WTC11 (cell line): Measurements from ENCODE around the gene NSD1. TPM values are rescaled to one million over a fixed set of nuclear protein-coding genes. Genes with fewer than 3 reads are reported as not detected.

Experiments used
- ATAC-seq: fragments of 200-7000 bp; cut with Tn5 transposase; 2 replicates; pipeline ENCODE4 v1.10.0; 2021; ENCODE audit warnings: mild to moderate bottlenecking, moderate library complexity
- CTCF ChIA-PET: fragments of 300-600 bp; sonication (Branson Sonifier 250); formaldehyde crosslinking; loops from one replicate; lab custom pipeline; 2021; ENCODE audit warnings: antibody characterized with exemption; lab: Charles Lee
- POLR2A ChIA-PET: fragments of 350-600 bp; sonication (Branson Sonifier 250); formaldehyde crosslinking; loops from one replicate; lab custom pipeline; 2021; ENCODE audit warnings: antibody characterized with exemption; lab: Charles Lee
- DNase-seq: peaks from one replicate; pipeline ENCODE4 v3.0.0; 2021; ENCODE audit warnings: low spot score
- H3K27ac Mint-ChIP-seq: 2 replicates; pipeline ENCODE4 v1.8.0; 2021; ENCODE audit warnings: mixed read lengths
- H3K27me3 Mint-ChIP-seq: 2 replicates; pipeline ENCODE4 v1.8.0; 2021; ENCODE audit warnings: low read depth, mild to moderate bottlenecking, moderate library complexity, mixed read lengths
- H3K36me3 Mint-ChIP-seq: 2 replicates; pipeline ENCODE4 v1.8.0; 2021; ENCODE audit warnings: mixed read lengths
- H3K4me1 Mint-ChIP-seq: 2 replicates; pipeline ENCODE4 v1.8.0; 2022; ENCODE audit warnings: mixed read lengths
- H3K4me3 Mint-ChIP-seq: 2 replicates; pipeline ENCODE4 v1.8.0; 2021; ENCODE audit warnings: mild to moderate bottlenecking, moderate library complexity, mixed read lengths
- H3K9me3 Mint-ChIP-seq: 2 replicates; pipeline ENCODE4 v1.8.0; 2021; ENCODE audit warnings: mixed read lengths
- CREM ChIP-seq: sonication (generic); formaldehyde crosslinking; IDR thresholded peaks from 2 replicates; pipeline ENCODE4 v1.8.1; 2022; ENCODE audit warnings: mild to moderate bottlenecking, missing genetic modification reagents, moderate library complexity
- EMX1 ChIP-seq: fragments of 250-450 bp; sonication (Bioruptor Pico); IDR thresholded peaks from 2 replicates; pipeline ENCODE4 v1.8.0; 2021; ENCODE audit warnings: mild to moderate bottlenecking
- ETV6 ChIP-seq: sonication (generic); formaldehyde crosslinking; IDR thresholded peaks from 2 replicates; pipeline ENCODE4 v1.8.1; 2022; ENCODE audit warnings: mild to moderate bottlenecking, missing genetic modification reagents
- GABPB1 ChIP-seq: sonication (generic); formaldehyde crosslinking; IDR thresholded peaks from 2 replicates; pipeline ENCODE4 v1.8.1; 2023; ENCODE audit warnings: mild to moderate bottlenecking, missing genetic modification reagents
- HMGA2 ChIP-seq: fragments of 250-450 bp; sonication (Bioruptor Pico); IDR thresholded peaks from 2 replicates; pipeline ENCODE4 v1.4.0; 2021; ENCODE audit warnings: mild to moderate bottlenecking, moderate library complexity
- IRF1 ChIP-seq: sonication (generic); formaldehyde crosslinking; IDR thresholded peaks from 2 replicates; pipeline ENCODE4 v1.8.0; 2023; ENCODE audit warnings: missing genetic modification reagents
- JAZF1 ChIP-seq: fragments of 250-450 bp; sonication (Bioruptor Pico); IDR thresholded peaks from 2 replicates; pipeline ENCODE4 v1.9.0; 2021; ENCODE audit warnings: moderate library complexity, mild to moderate bottlenecking, inconsistent platforms
- MLX ChIP-seq: sonication (generic); formaldehyde crosslinking; IDR thresholded peaks from 2 replicates; pipeline ENCODE4 v1.8.1; 2023; ENCODE audit warnings: mild to moderate bottlenecking, missing genetic modification reagents, moderate library complexity
- NFE2L1 ChIP-seq: sonication (generic); formaldehyde crosslinking; IDR thresholded peaks from 2 replicates; pipeline ENCODE4 v1.8.1; 2023; ENCODE audit warnings: missing genetic modification reagents
- NFYB ChIP-seq: sonication (generic); formaldehyde crosslinking; conservative IDR thresholded peaks from 2 replicates; pipeline ENCODE4 v1.8.0; 2022; ENCODE audit warnings: low read depth, missing genetic modification reagents
- NR1H2 ChIP-seq: sonication (generic); formaldehyde crosslinking; IDR thresholded peaks from 2 replicates; pipeline ENCODE4 v1.9.0; 2021; ENCODE audit warnings: mild to moderate bottlenecking, moderate library complexity, missing genetic modification reagents
- OVOL2 ChIP-seq: fragments of 250-450 bp; sonication (Bioruptor Pico); IDR thresholded peaks from 2 replicates; pipeline ENCODE4 v1.9.0; 2021; ENCODE audit warnings: mild to moderate bottlenecking, borderline replicate concordance
- RELA ChIP-seq: sonication (generic); formaldehyde crosslinking; IDR thresholded peaks from 2 replicates; pipeline ENCODE4 v1.8.1; 2022; ENCODE audit warnings: missing genetic modification reagents, mild to moderate bottlenecking, borderline replicate concordance
- SMAD3 ChIP-seq: sonication (generic); formaldehyde crosslinking; IDR thresholded peaks from 2 replicates; pipeline ENCODE4 v1.8.0; 2022; ENCODE audit warnings: missing genetic modification reagents, mild to moderate bottlenecking, borderline replicate concordance
- SMAD4 ChIP-seq: sonication (generic); formaldehyde crosslinking; IDR thresholded peaks from 2 replicates; pipeline ENCODE4 v1.8.0; 2022; ENCODE audit warnings: mild to moderate bottlenecking, missing genetic modification reagents
- SP1 ChIP-seq: sonication (generic); formaldehyde crosslinking; conservative IDR thresholded peaks from 2 replicates; pipeline ENCODE4 v1.8.1; 2022; ENCODE audit warnings: missing genetic modification reagents
- ZNF232 ChIP-seq: sonication (generic); formaldehyde crosslinking; IDR thresholded peaks from 2 replicates; pipeline ENCODE4 v1.8.0; 2022; ENCODE audit warnings: mild to moderate bottlenecking, missing genetic modification reagents
- total RNA-seq: library from RNA; stranded (reverse); gene quantifications from 3 replicates; pipeline ENCODE4 v1.2.3, GENCODE V29; 2021
- TF ChIP-seq, protein P1 (sequence below): sonication (generic); formaldehyde crosslinking; IDR thresholded peaks from 2 replicates; pipeline ENCODE4 v1.8.0; 2022; ENCODE audit warnings: mild to moderate bottlenecking, missing genetic modification reagents
- TF ChIP-seq, protein P2 (sequence below): sonication (generic); formaldehyde crosslinking; IDR thresholded peaks from 2 replicates; pipeline ENCODE4 v1.8.1; 2023; ENCODE audit warnings: mild to moderate bottlenecking, missing genetic modification reagents
- TF ChIP-seq, protein P3 (sequence below): sonication (generic); formaldehyde crosslinking; IDR thresholded peaks from 2 replicates; pipeline ENCODE4 v1.8.1; 2022; ENCODE audit warnings: low read depth, mild to moderate bottlenecking, moderate library complexity, missing genetic modification reagents, borderline replicate concordance
- TF ChIP-seq, protein P4 (sequence below): sonication (generic); formaldehyde crosslinking; conservative IDR thresholded peaks from 2 replicates; pipeline ENCODE4 v1.8.1; 2023; ENCODE audit warnings: mild to moderate bottlenecking, low read depth, missing genetic modification reagents, moderate library complexity
- TF ChIP-seq, protein P5 (sequence below): fragments of 250-450 bp; sonication (Bioruptor Pico); IDR thresholded peaks from 2 replicates; pipeline ENCODE4 v1.9.0; 2021; ENCODE audit warnings: moderate library complexity, mild to moderate bottlenecking, inconsistent platforms, borderline replicate concordance

NSD1 gene
- total RNA-seq, 1 experiment from 2014 or later, result 148 TPM

- Mint-ChIP-seq H3K4me3 (no peak overlapping the region), H3K36me3 (peaks cover 55% of the 10 kb centered on the region), H3K9me3 (no peaks in the 10 kb centered on the region), H3K27me3 (no peaks in the 10 kb centered on the region), H3K4me1 (no peaks in the 10 kb centered on the region), H3K27ac (no peak overlapping the region; the same call in 1 of the 2 replicates)
- POLR2A ChIA-PET, result interaction anchor here (0.6 kb wide), 1 partner anchor 154 kb away, joined by 6 read pairs; no protein-coding TSS in a partner anchor
- ATAC-seq, result no peak
- DNase-seq, result no peak
- TF ChIP-seq SP1 (CRISPR knock-in tag), result no peak
- TF ChIP-seq, protein P1, sequence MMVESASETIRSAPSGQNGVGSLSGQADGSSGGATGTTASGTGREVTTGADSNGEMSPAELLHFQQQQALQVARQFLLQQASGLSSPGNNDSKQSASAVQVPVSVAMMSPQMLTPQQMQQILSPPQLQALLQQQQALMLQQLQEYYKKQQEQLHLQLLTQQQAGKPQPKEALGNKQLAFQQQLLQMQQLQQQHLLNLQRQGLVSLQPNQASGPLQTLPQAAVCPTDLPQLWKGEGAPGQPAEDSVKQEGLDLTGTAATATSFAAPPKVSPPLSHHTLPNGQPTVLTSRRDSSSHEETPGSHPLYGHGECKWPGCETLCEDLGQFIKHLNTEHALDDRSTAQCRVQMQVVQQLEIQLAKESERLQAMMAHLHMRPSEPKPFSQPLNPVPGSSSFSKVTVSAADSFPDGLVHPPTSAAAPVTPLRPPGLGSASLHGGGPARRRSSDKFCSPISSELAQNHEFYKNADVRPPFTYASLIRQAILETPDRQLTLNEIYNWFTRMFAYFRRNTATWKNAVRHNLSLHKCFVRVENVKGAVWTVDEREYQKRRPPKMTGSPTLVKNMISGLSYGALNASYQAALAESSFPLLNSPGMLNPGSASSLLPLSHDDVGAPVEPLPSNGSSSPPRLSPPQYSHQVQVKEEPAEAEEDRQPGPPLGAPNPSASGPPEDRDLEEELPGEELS (CRISPR knock-in tag), result no peak
- TF ChIP-seq ETV6 (CRISPR knock-in tag), result no peak
- no peak for TF ChIP-seq EMX1 (CRISPR knock-in tag)
- CTCF ChIA-PET, result interaction anchor here (0.6 kb wide), 1 partner anchor 222 kb away, joined by 4 read pairs; the partner anchor contains the start of gene GRK6
These were observed 70.7 kb downstream of the NSD1 start for GRCh38 chr5:177204281-177204680.

- H3K27ac Mint-ChIP-seq, result no peak overlapping the region
- H3K9me3 Mint-ChIP-seq, result no peaks in the 10 kb centered on the region
- H3K27me3 Mint-ChIP-seq, result no peaks in the 10 kb centered on the region
- H3K4me3 Mint-ChIP-seq, result no peak overlapping the region
- DNase-seq, result no peak
- TF ChIP-seq NFYB (CRISPR knock-in tag) (no peak), MLX (no peak), NFE2L1 (no peak), NR1H2 (no peak), ZNF232 (CRISPR knock-in tag) (no peak)
- TF ChIP-seq, protein P2, sequence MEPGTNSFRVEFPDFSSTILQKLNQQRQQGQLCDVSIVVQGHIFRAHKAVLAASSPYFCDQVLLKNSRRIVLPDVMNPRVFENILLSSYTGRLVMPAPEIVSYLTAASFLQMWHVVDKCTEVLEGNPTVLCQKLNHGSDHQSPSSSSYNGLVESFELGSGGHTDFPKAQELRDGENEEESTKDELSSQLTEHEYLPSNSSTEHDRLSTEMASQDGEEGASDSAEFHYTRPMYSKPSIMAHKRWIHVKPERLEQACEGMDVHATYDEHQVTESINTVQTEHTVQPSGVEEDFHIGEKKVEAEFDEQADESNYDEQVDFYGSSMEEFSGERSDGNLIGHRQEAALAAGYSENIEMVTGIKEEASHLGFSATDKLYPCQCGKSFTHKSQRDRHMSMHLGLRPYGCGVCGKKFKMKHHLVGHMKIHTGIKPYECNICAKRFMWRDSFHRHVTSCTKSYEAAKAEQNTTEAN (CRISPR knock-in tag), result no peak
- H3K36me3 Mint-ChIP-seq, result peaks cover 74% of the 10 kb centered on the region
- ChIA-PET POLR2A (no interaction called here), CTCF (interaction anchor here (1.5 kb wide), 1 partner anchor 98 kb away, joined by 3 read pairs; no protein-coding TSS in a partner anchor)
- ATAC-seq, result no peak
- no peaks in the 10 kb centered on the region for H3K4me1 Mint-ChIP-seq
These were observed 76.0 kb downstream of the NSD1 start for GRCh38 chr5:177209610-177210009.

- Mint-ChIP-seq H3K27me3 (no peaks in the 10 kb centered on the region), H3K4me3 (no peak overlapping the region), H3K4me1 (no peaks in the 10 kb centered on the region), H3K27ac (no peak overlapping the region), H3K9me3 (no peaks in the 10 kb centered on the region), H3K36me3 (peaks cover 76% of the 10 kb centered on the region)
- POLR2A ChIA-PET, result no interaction called here
- no peak for DNase-seq
- ATAC-seq, result no peak
- CTCF ChIA-PET, result no interaction called here
- no peak for TF ChIP-seq SMAD4 (CRISPR knock-in tag)
- TF ChIP-seq, protein P3, sequence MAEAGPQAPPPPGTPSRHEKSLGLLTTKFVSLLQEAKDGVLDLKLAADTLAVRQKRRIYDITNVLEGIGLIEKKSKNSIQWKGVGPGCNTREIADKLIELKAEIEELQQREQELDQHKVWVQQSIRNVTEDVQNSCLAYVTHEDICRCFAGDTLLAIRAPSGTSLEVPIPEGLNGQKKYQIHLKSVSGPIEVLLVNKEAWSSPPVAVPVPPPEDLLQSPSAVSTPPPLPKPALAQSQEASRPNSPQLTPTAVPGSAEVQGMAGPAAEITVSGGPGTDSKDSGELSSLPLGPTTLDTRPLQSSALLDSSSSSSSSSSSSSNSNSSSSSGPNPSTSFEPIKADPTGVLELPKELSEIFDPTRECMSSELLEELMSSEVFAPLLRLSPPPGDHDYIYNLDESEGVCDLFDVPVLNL (CRISPR knock-in tag), result no peak
- TF ChIP-seq GABPB1, result no peak
- no peak for TF ChIP-seq RELA (CRISPR knock-in tag)
- TF ChIP-seq JAZF1, result no peak
- TF ChIP-seq CREM (CRISPR knock-in tag), result no peak
- no peak for TF ChIP-seq EMX1 (CRISPR knock-in tag)
- TF ChIP-seq SMAD3 (CRISPR knock-in tag), result no peak
- no peak for TF ChIP-seq HMGA2 (CRISPR knock-in tag)
- TF ChIP-seq IRF1, result no peak
- TF ChIP-seq, protein P4, sequence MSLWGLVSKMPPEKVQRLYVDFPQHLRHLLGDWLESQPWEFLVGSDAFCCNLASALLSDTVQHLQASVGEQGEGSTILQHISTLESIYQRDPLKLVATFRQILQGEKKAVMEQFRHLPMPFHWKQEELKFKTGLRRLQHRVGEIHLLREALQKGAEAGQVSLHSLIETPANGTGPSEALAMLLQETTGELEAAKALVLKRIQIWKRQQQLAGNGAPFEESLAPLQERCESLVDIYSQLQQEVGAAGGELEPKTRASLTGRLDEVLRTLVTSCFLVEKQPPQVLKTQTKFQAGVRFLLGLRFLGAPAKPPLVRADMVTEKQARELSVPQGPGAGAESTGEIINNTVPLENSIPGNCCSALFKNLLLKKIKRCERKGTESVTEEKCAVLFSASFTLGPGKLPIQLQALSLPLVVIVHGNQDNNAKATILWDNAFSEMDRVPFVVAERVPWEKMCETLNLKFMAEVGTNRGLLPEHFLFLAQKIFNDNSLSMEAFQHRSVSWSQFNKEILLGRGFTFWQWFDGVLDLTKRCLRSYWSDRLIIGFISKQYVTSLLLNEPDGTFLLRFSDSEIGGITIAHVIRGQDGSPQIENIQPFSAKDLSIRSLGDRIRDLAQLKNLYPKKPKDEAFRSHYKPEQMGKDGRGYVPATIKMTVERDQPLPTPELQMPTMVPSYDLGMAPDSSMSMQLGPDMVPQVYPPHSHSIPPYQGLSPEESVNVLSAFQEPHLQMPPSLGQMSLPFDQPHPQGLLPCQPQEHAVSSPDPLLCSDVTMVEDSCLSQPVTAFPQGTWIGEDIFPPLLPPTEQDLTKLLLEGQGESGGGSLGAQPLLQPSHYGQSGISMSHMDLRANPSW (CRISPR knock-in tag), result no peak
- TF ChIP-seq, protein P5, sequence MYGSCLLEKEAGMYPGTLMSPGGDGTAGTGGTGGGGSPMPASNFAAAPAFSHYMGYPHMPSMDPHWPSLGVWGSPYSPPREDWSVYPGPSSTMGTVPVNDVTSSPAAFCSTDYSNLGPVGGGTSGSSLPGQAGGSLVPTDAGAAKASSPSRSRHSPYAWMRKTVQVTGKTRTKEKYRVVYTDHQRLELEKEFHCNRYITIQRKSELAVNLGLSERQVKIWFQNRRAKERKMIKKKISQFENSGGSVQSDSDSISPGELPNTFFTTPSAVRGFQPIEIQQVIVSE (CRISPR knock-in tag), result no peak
- TF ChIP-seq OVOL2 (CRISPR knock-in tag), result no peak
These were observed 78.7 kb downstream of the NSD1 start for GRCh38 chr5:177212242-177212641.
